ENCODE measurements around the gene DPF1. TPM values are rescaled to one million over a fixed set of nuclear protein-coding genes. Genes with fewer than 3 reads are reported as not detected.

The DPF1 gene
- total RNA-seq, 2 donors from 2014 or later = not detected

DNA sequence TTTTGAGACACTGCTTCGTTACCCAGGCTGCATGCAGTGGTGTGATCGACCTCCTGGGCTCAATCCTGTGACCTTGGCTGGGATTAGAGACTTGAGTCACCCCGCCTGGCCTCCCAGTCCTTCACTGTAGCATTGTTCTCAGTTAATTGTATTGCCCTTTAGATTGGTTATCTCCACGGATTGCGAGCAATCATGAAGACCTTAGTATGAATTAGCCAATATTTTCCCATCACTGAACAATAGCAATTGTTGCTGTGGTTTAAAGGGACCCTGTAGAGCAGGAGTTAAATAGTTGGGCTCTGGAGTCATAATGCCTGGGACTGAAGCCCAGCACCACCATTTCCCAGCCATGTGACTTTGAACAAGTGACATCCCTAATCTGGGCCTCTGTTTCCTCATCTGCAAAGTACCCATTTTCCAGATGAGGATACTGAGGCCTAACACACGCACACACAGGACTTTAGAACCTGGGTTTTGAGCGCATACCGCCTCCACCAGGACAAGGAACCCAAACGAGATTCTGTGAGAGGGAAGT is 23.8 kb upstream of the DPF1 start:
- Histone ChIP-seq H3K27me3 (no peaks in the 10 kb centered on the region), H3K4me1 (peaks cover 20% of the 10 kb centered on the region), H3K4me3 (no peak overlapping the region), H3K36me3 (replicated peaks in 1 of 2; ENCODE audit: insufficient read depth in 1 of 2, low read depth in 2 of 2) (no peaks in the 10 kb centered on the region), H3K27ac (no peak overlapping the region), H3K9me3 (no peaks in the 10 kb centered on the region)
- intact Hi-C loops (cut with DNase I) = no loop called here
- ATAC-seq (no peak), DNase-seq (peak in 1 of 4 donors; percentile 15)
- 41 to 64% methylated on average over 5 to 9 of the region's 9 CpGs for WGBS, 2 donors
- TF ChIP-seq POLR2A (IDR thresholded peaks at IDR 0.05) (no peak), CTCF (IDR thresholded peaks at IDR 0.05) (no peak)

GRCh38 chr19:38247126-38247525 is 23.1 kb upstream of the DPF1 start:
- Histone ChIP-seq H3K4me1 (peaks cover 19% of the 10 kb centered on the region), H3K9me3 (no peaks in the 10 kb centered on the region), H3K27ac (no peak overlapping the region), H3K4me3 (no peak overlapping the region), H3K27me3 (no peaks in the 10 kb centered on the region), H3K36me3 (replicated peaks in 1 of 2; ENCODE audit: insufficient read depth in 1 of 2, low read depth in 2 of 2) (no peaks in the 10 kb centered on the region)
- TF ChIP-seq CTCF (IDR thresholded peaks at IDR 0.05) (no peak), POLR2A (IDR thresholded peaks at IDR 0.05) (no peak)
- no peak for ATAC-seq
- intact Hi-C loops (cut with DNase I) = no loop called here
- no peak for DNase-seq
- 67 to 71% methylated on average over 5 of the region's 5 CpGs for WGBS, 2 donors

DNA sequence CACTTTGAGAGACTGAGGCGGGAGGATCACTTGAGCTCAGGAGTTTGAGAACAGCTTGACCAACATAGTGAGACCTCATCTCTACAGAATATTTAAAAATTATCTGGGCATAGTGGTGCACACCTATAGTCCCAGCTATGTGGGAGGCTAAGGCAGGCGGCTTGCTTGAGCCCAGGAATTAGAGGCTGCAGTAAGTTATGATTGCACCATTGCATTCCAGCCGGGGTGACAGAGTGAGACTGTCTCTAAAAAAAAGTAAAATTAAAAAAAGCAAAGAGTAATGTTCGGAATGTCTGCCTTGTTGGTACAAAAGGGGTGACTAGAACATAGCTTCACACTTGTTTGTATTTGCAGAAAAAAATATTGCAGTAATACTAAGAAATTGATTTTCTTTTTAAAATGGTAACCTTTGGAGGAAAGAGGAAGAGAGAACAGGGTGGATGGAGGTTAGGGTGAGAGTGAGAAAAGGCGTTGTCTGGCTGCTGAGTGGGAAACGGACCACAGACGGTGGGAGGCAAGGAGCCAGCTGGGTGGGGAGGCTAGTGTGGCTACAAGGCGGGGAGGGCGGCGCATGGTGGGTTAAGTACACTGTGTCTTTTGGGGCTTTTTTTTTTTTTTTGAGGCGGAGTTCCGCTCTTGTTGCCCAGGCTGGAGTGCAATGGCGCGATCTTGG is 21.9 kb upstream of the DPF1 start:
- no peak for ATAC-seq
- no peak overlapping the region for H3K27ac ChIP-seq
- peaks cover 8% of the 10 kb centered on the region for H3K4me1 ChIP-seq

GRCh38 chr19:38243279-38243673 is 19.3 kb upstream of the DPF1 start:
- ATAC-seq (no peak), DNase-seq (no peak)
- 23 to 44% methylated on average over 10 to 15 of the region's 15 CpGs for WGBS, 2 donors
- Histone ChIP-seq H3K27ac (no peak overlapping the region), H3K4me1 (no peaks in the 10 kb centered on the region), H3K36me3 (replicated peaks in 1 of 2; ENCODE audit: insufficient read depth in 1 of 2, low read depth in 2 of 2) (no peaks in the 10 kb centered on the region), H3K4me3 (no peak overlapping the region), H3K27me3 (no peaks in the 10 kb centered on the region), H3K9me3 (no peaks in the 10 kb centered on the region)
- no peak for TF ChIP-seq POLR2A (IDR thresholded peaks at IDR 0.05)
- no peak for TF ChIP-seq CTCF (IDR thresholded peaks at IDR 0.05)
- intact Hi-C loops (cut with DNase I) = loop anchor here (2.0 kb wide), 1 partner anchor 92 kb away; the partner anchor contains the start of gene CATSPERG

More for the DNA sequence above, 21.9 kb upstream of the DPF1 start:
- DNase-seq = no peak
- Histone ChIP-seq H3K9me3 (no peaks in the 10 kb centered on the region), H3K27me3 (no peaks in the 10 kb centered on the region), H3K36me3 (replicated peaks in 1 of 2; ENCODE audit: insufficient read depth in 1 of 2, low read depth in 2 of 2) (no peaks in the 10 kb centered on the region), H3K4me3 (no peak overlapping the region)
- WGBS, 2 donors = 79 to 80% methylated on average over 14 of the region's 14 CpGs
- intact Hi-C loops (cut with DNase I) = no loop called here
- TF ChIP-seq POLR2A (IDR thresholded peaks at IDR 0.05) (no peak), CTCF (IDR thresholded peaks at IDR 0.05) (no peak)

GRCh38 chr19:38239816-38240215 is 15.8 kb upstream of the DPF1 start:
- Histone ChIP-seq H3K9me3 (no peaks in the 10 kb centered on the region), H3K27ac (no peak overlapping the region), H3K36me3 (replicated peaks in 1 of 2; ENCODE audit: insufficient read depth in 1 of 2, low read depth in 2 of 2) (no peaks in the 10 kb centered on the region), H3K27me3 (no peaks in the 10 kb centered on the region), H3K4me3 (no peak overlapping the region), H3K4me1 (no peaks in the 10 kb centered on the region)
- no peak for TF ChIP-seq POLR2A (IDR thresholded peaks at IDR 0.05)
- TF ChIP-seq CTCF (IDR thresholded peaks at IDR 0.05) = no peak
- WGBS, 2 donors = 60 to 62% methylated on average over 8 of the region's 8 CpGs
- DNase-seq = no peak
- ATAC-seq = no peak
- intact Hi-C loops (cut with DNase I) = loop anchor here (10.0 kb wide), 1 partner anchor 345 kb away; no protein-coding TSS in a partner anchor

All from body of pancreas (tissue), 4 donors.